ENCODE measurements around the gene LAMC1.

Gene LAMC1

GRCh38 chr1:183023146-183023600 lies at the start of gene LAMC1:
Gene LAMC1 (plus strand): TSS chr1:183023420. CDS start chr1:183023717, 297 bp downstream.
- DNase-seq (ENCODE audit: low read depth), result peak; percentile 65

DNA sequence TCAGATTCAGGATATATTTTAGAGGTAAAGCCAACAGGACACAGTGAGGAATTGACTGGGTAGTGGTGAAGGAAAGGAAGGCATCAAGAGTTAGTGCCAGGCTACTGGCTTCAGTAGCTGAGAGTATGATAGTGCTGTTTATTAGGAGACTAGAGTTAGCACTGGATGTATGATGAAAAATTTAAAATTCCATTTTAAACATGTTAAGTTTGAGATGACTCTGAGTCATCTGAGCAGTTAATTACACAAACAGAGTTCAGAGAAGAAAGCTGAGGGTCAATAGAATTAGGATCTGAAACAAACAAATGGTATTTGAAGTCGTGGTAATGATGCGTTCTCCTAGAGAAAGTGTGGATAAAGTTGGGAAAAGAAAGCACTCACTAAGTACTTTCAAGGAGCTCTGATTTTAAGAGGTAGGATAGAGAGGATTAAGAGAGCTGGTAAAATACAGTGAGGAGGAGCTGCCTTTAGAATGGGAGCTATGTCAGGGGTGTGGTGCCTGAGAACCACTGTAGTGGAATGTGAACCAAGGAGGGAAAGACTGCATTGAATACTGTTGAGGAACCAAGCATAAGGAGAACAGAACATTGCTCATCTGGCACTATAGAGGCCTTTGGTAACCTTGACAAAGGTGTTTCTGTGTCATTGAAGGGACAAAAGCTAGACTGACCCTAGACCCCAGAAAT lies 48.6 kb upstream of the LAMC1 start:
- DNase-seq (ENCODE audit: low read depth), result no peak

DNA sequence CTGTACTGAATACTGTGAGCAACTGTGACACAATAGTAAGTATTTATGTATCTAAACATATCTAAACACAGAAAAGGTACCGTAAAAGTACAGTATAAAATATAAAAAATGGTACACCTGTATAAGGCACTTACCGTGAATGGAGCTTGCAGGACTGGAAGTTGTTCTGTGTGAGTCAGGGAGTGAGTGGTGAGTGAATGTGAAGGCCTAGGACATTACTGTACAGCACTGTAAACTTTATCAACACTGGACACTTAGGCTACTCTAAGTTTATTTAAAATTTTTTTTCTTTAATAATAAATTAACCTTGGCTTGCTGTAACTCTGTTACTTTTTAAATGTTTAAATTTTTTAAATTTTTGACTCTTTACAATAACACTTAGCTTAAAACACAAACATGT lies 45.7 kb upstream of the LAMC1 start:
- no peak for DNase-seq (ENCODE audit: low read depth)

- DNase-seq (ENCODE audit: low read depth), result no peak
Measured at GRCh38 chr1:182978151-182978853, 44.9 kb upstream of the LAMC1 start.

GRCh38 chr1:182984138-182984537 lies 39.1 kb upstream of the LAMC1 start:
- no peak for DNase-seq (ENCODE audit: low read depth)

DNA sequence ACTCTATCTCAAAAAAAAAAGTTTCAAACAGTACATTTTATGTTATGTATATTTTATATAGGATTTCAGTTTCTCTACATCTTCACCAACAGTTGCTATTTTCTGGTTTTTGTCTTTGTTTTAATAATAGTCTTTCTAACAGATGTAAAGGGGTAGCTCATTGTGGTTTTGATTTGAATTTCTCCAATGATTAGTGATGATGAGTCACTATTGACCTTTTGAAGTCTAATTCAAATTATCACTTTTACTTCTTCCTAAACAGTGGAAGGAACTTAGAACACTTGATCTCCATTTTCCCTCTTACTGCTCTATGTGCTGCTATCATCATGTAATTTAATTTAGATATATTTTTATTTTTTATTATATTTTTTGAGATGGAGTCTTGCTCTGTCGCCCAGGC lies 38.6 kb upstream of the LAMC1 start:
- DNase-seq (ENCODE audit: low read depth), result no peak

DNA sequence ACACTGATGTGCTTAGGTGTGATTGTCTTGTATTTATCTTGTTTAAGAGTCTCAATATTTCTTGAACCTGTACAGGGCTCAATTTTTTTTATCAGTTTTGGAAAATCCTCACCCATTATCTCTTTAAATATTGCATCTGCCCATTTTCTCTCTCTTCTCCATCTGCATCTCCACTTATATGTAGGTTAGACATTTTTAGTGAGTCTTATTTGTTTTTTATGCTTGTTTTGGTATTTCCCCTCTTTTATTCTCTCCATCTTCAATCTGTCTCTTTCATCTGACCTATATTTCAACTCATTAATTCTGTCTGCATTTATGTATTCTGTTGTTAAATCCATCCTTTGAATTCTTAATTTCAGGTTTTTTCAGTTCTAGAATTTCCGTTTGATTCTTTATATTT lies 37.3 kb upstream of the LAMC1 start:
- DNase-seq (ENCODE audit: low read depth), result no peak

- no peak for DNase-seq (ENCODE audit: low read depth)
Measured at GRCh38 chr1:182990413-182991144, 32.6 kb upstream of the LAMC1 start.

- no peak for DNase-seq (ENCODE audit: low read depth)
Measured at GRCh38 chr1:182993746-182994145, 29.5 kb upstream of the LAMC1 start.

DNA sequence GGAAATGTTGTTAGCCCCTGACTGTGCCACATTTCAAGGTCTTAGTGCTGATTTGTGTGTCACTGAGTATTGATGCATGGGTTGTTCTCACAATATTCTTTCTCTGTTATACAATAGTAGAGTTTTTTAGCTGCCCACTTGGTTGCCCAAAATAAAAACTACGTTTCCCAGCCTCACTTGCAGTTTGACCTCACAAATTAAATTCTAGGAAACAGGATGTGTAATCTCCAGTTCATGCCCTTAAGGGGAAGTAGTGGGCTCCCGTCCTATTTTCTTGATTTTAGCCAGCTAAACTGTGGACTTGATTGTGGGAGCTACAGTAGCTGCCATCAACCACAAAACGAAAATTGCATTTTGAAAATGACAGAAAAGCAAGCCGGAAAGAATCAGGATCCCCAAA lies 27.3 kb upstream of the LAMC1 start:
- peak; percentile 8 for DNase-seq (ENCODE audit: low read depth)

- no peak for DNase-seq (ENCODE audit: low read depth)
Measured at GRCh38 chr1:182996816-182997215, 26.4 kb upstream of the LAMC1 start.

GRCh38 chr1:182998482-182998881 lies 24.7 kb upstream of the LAMC1 start:
- DNase-seq (ENCODE audit: low read depth), result no peak

GRCh38 chr1:183000167-183000962 lies 22.9 kb upstream of the LAMC1 start:
- DNase-seq (ENCODE audit: low read depth), result no peak

GRCh38 chr1:183002267-183002666 lies 21.0 kb upstream of the LAMC1 start:
- no peak for DNase-seq (ENCODE audit: low read depth)

- DNase-seq (ENCODE audit: low read depth), result no peak
Measured at GRCh38 chr1:183002797-183003196, 20.4 kb upstream of the LAMC1 start.

DNA sequence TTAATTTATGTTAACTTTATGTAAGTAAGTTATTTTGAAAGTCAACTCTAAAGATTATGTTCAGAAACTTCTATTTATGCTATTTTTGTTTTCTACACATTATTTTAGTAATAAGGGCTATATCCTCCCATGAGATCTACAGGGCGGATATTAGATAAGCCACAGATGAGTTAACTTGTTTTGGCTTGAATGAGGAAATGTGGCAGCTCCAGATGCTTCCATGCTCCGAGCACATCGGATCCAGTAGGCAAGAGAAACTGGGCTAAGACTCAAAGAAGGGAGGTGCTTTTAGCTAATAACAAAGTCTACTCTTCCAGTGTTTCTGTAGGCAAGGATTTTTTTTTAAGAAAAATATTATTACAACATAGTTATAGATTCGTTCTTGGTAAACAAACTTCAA lies 20.0 kb upstream of the LAMC1 start:
- DNase-seq (ENCODE audit: low read depth), result no peak

GRCh38 chr1:183004141-183004540 lies 19.1 kb upstream of the LAMC1 start:
- no peak for DNase-seq (ENCODE audit: low read depth)

GRCh38 chr1:183011859-183012258 lies 11.4 kb upstream of the LAMC1 start:
- DNase-seq (ENCODE audit: low read depth), result no peak

DNA sequence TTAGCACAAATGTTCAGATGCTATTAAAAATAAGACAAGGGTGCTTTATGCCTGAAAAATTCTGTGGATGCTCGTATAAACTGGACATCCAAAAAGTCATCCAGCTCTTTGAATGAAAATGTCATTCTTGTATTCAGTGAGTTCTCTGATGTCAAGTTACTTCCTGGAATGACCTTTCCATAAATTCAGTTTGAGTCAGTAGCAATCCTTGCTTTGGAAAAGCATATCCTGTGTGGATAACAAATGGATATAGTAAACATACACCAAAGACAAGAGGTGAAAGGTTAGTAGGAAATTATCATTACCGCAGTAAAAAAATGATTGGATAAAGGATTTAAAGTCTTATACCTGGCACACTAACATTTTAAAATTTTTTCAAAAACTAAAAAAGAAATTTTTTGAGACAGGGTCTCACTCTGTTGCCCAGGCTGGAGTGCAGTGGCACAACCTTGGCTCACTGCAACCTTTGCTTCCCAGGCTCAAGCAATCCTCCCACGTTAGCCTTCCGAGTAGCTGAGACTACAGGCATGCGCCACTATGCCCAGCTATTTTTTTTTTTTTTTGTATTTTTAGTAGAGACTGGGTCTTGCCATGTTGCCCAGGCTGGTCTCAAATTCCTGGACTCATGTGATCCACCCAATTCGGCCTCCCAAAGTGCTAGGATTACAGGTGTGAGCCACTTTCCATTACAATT lies 10.8 kb upstream of the LAMC1 start:
- no peak for DNase-seq (ENCODE audit: low read depth)

GRCh38 chr1:183019139-183019740 lies 4.0 kb upstream of the LAMC1 start:
- no peak for DNase-seq (ENCODE audit: low read depth)

- no peak for DNase-seq (ENCODE audit: low read depth)
Measured at GRCh38 chr1:183019860-183020259, 3.4 kb upstream of the LAMC1 start.

Measured in CMK (cell line).